GM10266 (cell line): Measurements from ENCODE around the gene KRTAP4-3.

Experiments used
- DNase-seq: peaks from one replicate; pipeline ENCODE4 v3.0.0; 2012; ENCODE audit errors: extremely low spot score
- CTCF ChIP-seq: IDR thresholded peaks from 2 replicates; pipeline ENCODE4 v1.5.1; 2012; ENCODE audit warnings: mild to moderate bottlenecking, low read depth; ENCODE audit not compliant: control insufficient read depth, insufficient read depth; ENCODE audit errors: missing control alignments

The KRTAP4-3 gene

DNA sequence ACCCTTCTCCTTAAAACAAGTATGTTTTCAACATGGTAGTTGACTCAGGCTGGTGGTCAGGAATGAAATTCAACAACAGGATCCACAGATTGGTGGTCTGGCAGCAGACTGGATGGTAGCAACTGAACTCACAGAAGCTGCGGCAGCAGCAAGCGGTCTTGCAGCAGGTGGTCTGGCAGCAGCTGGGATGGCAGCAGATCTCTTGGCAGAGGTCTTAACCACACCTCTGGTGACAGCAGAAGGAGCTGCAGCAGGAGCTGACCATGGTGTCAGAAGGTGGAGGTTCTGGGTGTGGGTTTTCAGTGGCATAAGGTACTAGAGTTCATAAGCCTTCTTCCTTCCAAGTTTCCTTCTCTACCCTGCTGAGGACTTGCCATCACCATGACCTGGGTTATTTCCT lies 18.9 kb upstream of the KRTAP4-3 start:
- TF ChIP-seq CTCF: no peak

GRCh38 chr17:41185001-41185400 lies 17.0 kb upstream of the KRTAP4-3 start:
- no peak for DNase-seq

More for the DNA sequence above, 18.9 kb upstream of the KRTAP4-3 start:
- DNase-seq: no peak

GRCh38 chr17:41184480-41184961 lies 16.5 kb upstream of the KRTAP4-3 start, which contains the start of gene KRTAP4-1:
Gene KRTAP4-1 (minus strand): TSS chr17:41184911. CDS start chr17:41184854, 57 bp downstream.
- no peak for DNase-seq
- no peak for TF ChIP-seq CTCF

More at GRCh38 chr17:41185001-41185400, 17.0 kb upstream of the KRTAP4-3 start:
- no peak for TF ChIP-seq CTCF

- TF ChIP-seq CTCF: no peak
- no peak for DNase-seq
Observed at GRCh38 chr17:41178843-41179616, 11.0 kb upstream of the KRTAP4-3 start.

DNA sequence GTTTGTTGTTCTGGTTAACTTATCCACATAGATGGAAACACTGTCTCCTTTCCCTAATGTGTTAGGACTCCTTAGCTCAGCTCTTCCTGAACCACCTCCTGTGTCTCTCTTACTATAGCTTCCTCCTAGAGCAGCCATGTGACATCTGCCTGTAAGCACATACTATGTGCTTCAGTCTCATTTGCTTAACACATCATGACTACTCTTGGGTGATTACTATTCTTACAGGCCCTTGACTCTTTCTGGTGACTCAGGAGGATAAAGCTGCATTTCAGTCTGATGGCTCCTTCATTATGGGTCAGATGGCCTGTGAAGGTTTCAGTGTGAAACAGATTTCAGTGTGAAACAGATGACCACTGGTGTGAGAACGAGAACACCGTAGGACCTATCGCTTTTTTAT lies 10.3 kb upstream of the KRTAP4-3 start:
- DNase-seq: no peak
- TF ChIP-seq CTCF: no peak

GRCh38 chr17:41177727-41178271 lies 9.8 kb upstream of the KRTAP4-3 start, which contains the start of gene KRTAP4-2:
Gene KRTAP4-2 (minus strand): TSS chr17:41178221. CDS start chr17:41178164, 57 bp downstream.
- TF ChIP-seq CTCF: no peak
- no peak for DNase-seq
